Immature natural killer cell (primary cell): Measurements from ENCODE around the gene PLPPR1. TPM values are rescaled to one million over a fixed set of nuclear protein-coding genes. Genes with fewer than 3 reads are reported as not detected.

Source experiments
- DNase-seq, 3 donors: peaks; one replicate each; pipeline ENCODE4 v3.0.0; 2022; ENCODE audit warnings: mixed read lengths in 1 of 3
- H3K27ac Mint-ChIP-seq, 6 donors: one replicate each; pipeline ENCODE4 v1.8.0; 2020; ENCODE audit warnings: mixed read lengths in 6 of 6, mild to moderate bottlenecking in 5 of 6, inconsistent platforms in 4 of 6, moderate library complexity in 3 of 6
- H3K27me3 Mint-ChIP-seq, 3 donors: one replicate each; pipeline ENCODE4 v1.8.0; 2020 to 2021; ENCODE audit warnings: low read depth in 3 of 3, mild to moderate bottlenecking in 3 of 3, mixed read lengths in 3 of 3, moderate library complexity in 3 of 3, inconsistent platforms in 1 of 3
- H3K36me3 Mint-ChIP-seq, 3 donors: one replicate each; pipeline ENCODE4 v1.8.0; 2020; ENCODE audit warnings: mixed read lengths in 3 of 3, inconsistent platforms in 2 of 3, mild to moderate bottlenecking in 2 of 3
- H3K4me1 Mint-ChIP-seq, 2 donors: one replicate each; pipeline ENCODE4 v1.8.0; 2020; ENCODE audit warnings: inconsistent platforms in 2 of 2, mild to moderate bottlenecking in 2 of 2, mixed read lengths in 2 of 2, moderate library complexity in 1 of 2
- H3K4me3 Mint-ChIP-seq, 5 donors: one replicate each; pipeline ENCODE4 v1.8.0; 2020; ENCODE audit warnings: mild to moderate bottlenecking in 5 of 5, mixed read lengths in 5 of 5, inconsistent platforms in 3 of 5, moderate library complexity in 3 of 5
- H3K9me3 Mint-ChIP-seq, 6 donors: one replicate each; pipeline ENCODE4 v1.8.0; 2020; ENCODE audit warnings: mild to moderate bottlenecking in 6 of 6, mixed read lengths in 6 of 6, inconsistent platforms in 4 of 6, moderate library complexity in 3 of 6
- polyA plus RNA-seq, 3 donors: library from polyadenylated mRNA; unstranded; fragments of 300-500 nt; fragmentation: Illumina TruSeq; gene quantifications; one replicate each; pipeline ENCODE4 v1.2.3, GENCODE V29; 2021

The PLPPR1 gene
- polyA plus RNA-seq, 3 donors from 2014 or later, result not detected

- H3K36me3 Mint-ChIP-seq, result no peaks in the 10 kb centered on the region
- H3K27ac Mint-ChIP-seq, result no peak overlapping the region
- H3K9me3 Mint-ChIP-seq, result peaks cover 0 to 10% (median 2%) of the 10 kb centered on the region in 6 donors
- H3K4me3 Mint-ChIP-seq, result no peak overlapping the region
- DNase-seq, result no peak
- H3K27me3 Mint-ChIP-seq, result peaks cover 0 to 4% (median 0%) of the 10 kb centered on the region in 3 donors
- no peaks in the 10 kb centered on the region for H3K4me1 Mint-ChIP-seq
Observed at GRCh38 chr9:101158361-101158760, 129.8 kb downstream of the PLPPR1 start.

- H3K27me3 Mint-ChIP-seq, result peaks cover 2 to 4% (median 4%) of the 10 kb centered on the region in 3 donors
Observed at GRCh38 chr9:101162231-101162630, 133.7 kb downstream of the PLPPR1 start.

GRCh38 chr9:101165131-101165530, 136.6 kb downstream of the PLPPR1 start:
- peaks cover 0 to 2% (median 0%) of the 10 kb centered on the region in 6 donors for H3K9me3 Mint-ChIP-seq
- DNase-seq, result no peak
- H3K4me1 Mint-ChIP-seq, result no peaks in the 10 kb centered on the region
- H3K27me3 Mint-ChIP-seq, result peaks cover 0 to 4% (median 2%) of the 10 kb centered on the region in 3 donors
- no peak overlapping the region for H3K27ac Mint-ChIP-seq
- no peaks in the 10 kb centered on the region for H3K36me3 Mint-ChIP-seq
- H3K4me3 Mint-ChIP-seq, result no peak overlapping the region

More at GRCh38 chr9:101162231-101162630, 133.7 kb downstream of the PLPPR1 start:
- Mint-ChIP-seq H3K4me1 (no peaks in the 10 kb centered on the region), H3K36me3 (no peaks in the 10 kb centered on the region), H3K27ac (no peak overlapping the region), H3K9me3 (peaks cover 0 to 5% (median 2%) of the 10 kb centered on the region in 6 donors), H3K4me3 (no peak overlapping the region)
- no peak for DNase-seq

- H3K27me3 Mint-ChIP-seq, result peaks cover 2 to 4% (median 3%) of the 10 kb centered on the region in 3 donors
- no peaks in the 10 kb centered on the region for H3K36me3 Mint-ChIP-seq
- peaks cover 0 to 5% (median 3%) of the 10 kb centered on the region in 6 donors for H3K9me3 Mint-ChIP-seq
- H3K4me1 Mint-ChIP-seq, result no peaks in the 10 kb centered on the region
- DNase-seq, result no peak
- no peak overlapping the region for H3K27ac Mint-ChIP-seq
- H3K4me3 Mint-ChIP-seq, result no peak overlapping the region
Observed at GRCh38 chr9:101167490-101168134, 139.1 kb downstream of the PLPPR1 start.

- H3K9me3 Mint-ChIP-seq, result peaks cover 4 to 15% (median 6%) of the 10 kb centered on the region in 6 donors
- H3K36me3 Mint-ChIP-seq, result no peaks in the 10 kb centered on the region
- no peak overlapping the region for H3K27ac Mint-ChIP-seq
- DNase-seq, result no peak
- H3K4me3 Mint-ChIP-seq, result no peak overlapping the region
- H3K27me3 Mint-ChIP-seq, result peaks cover 0 to 5% (median 0%) of the 10 kb centered on the region in 3 donors
- H3K4me1 Mint-ChIP-seq, result no peaks in the 10 kb centered on the region
Observed at GRCh38 chr9:101172616-101173015, 144.1 kb downstream of the PLPPR1 start.

GRCh38 chr9:101173907-101174306, 145.4 kb downstream of the PLPPR1 start:
- no peak overlapping the region for H3K27ac Mint-ChIP-seq

GRCh38 chr9:101176384-101176783, 147.9 kb downstream of the PLPPR1 start:
- no peaks in the 10 kb centered on the region for H3K4me1 Mint-ChIP-seq
- H3K27ac Mint-ChIP-seq, result no peak overlapping the region
- peaks cover 0 to 4% (median 0%) of the 10 kb centered on the region in 3 donors for H3K27me3 Mint-ChIP-seq
- H3K4me3 Mint-ChIP-seq, result no peak overlapping the region
- no peak for DNase-seq
- no peaks in the 10 kb centered on the region for H3K36me3 Mint-ChIP-seq
- peaks cover 0 to 10% (median 6%) of the 10 kb centered on the region in 6 donors for H3K9me3 Mint-ChIP-seq

More at GRCh38 chr9:101173907-101174306, 145.4 kb downstream of the PLPPR1 start:
- Mint-ChIP-seq H3K4me1 (no peaks in the 10 kb centered on the region), H3K36me3 (no peaks in the 10 kb centered on the region), H3K9me3 (peaks cover 4 to 15% (median 6%) of the 10 kb centered on the region in 6 donors), H3K4me3 (no peak overlapping the region), H3K27me3 (peaks cover 0 to 5% (median 0%) of the 10 kb centered on the region in 3 donors)
- no peak for DNase-seq

GRCh38 chr9:101184813-101185278, 156.3 kb downstream of the PLPPR1 start:
- H3K27ac Mint-ChIP-seq, result no peak overlapping the region
- H3K4me3 Mint-ChIP-seq, result no peak overlapping the region
- no peaks in the 10 kb centered on the region for H3K36me3 Mint-ChIP-seq
- H3K4me1 Mint-ChIP-seq, result no peaks in the 10 kb centered on the region
- H3K9me3 Mint-ChIP-seq, result peaks cover 0 to 5% (median 0%) of the 10 kb centered on the region in 6 donors
- peaks cover 0 to 4% (median 2%) of the 10 kb centered on the region in 3 donors for H3K27me3 Mint-ChIP-seq
- DNase-seq, result no peak

- H3K27ac Mint-ChIP-seq, result no peak overlapping the region
- peaks cover 0 to 2% (median 0%) of the 10 kb centered on the region in 3 donors for H3K27me3 Mint-ChIP-seq
- DNase-seq, result no peak
- H3K4me1 Mint-ChIP-seq, result no peaks in the 10 kb centered on the region
- H3K4me3 Mint-ChIP-seq, result no peak overlapping the region
- peaks cover 0 to 9% (median 1%) of the 10 kb centered on the region in 6 donors for H3K9me3 Mint-ChIP-seq
- no peaks in the 10 kb centered on the region for H3K36me3 Mint-ChIP-seq
Observed at GRCh38 chr9:101191723-101192122, 163.2 kb downstream of the PLPPR1 start.

- Mint-ChIP-seq H3K4me1 (no peaks in the 10 kb centered on the region), H3K9me3 (peaks cover 0 to 6% (median under 1%) of the 10 kb centered on the region in 6 donors)
Observed at GRCh38 chr9:101197026-101197425, 168.5 kb downstream of the PLPPR1 start.

GRCh38 chr9:101200852-101201251, 172.3 kb downstream of the PLPPR1 start:
- no peaks in the 10 kb centered on the region for H3K4me1 Mint-ChIP-seq
- peaks cover 0 to 6% (median 3%) of the 10 kb centered on the region in 6 donors for H3K9me3 Mint-ChIP-seq
- no peak for DNase-seq
- H3K27me3 Mint-ChIP-seq, result no peaks in the 10 kb centered on the region
- no peak overlapping the region for H3K27ac Mint-ChIP-seq
- no peak overlapping the region for H3K4me3 Mint-ChIP-seq
- no peaks in the 10 kb centered on the region for H3K36me3 Mint-ChIP-seq

More at GRCh38 chr9:101197026-101197425, 168.5 kb downstream of the PLPPR1 start:
- Mint-ChIP-seq H3K36me3 (no peaks in the 10 kb centered on the region), H3K27ac (no peak overlapping the region), H3K27me3 (no peaks in the 10 kb centered on the region), H3K4me3 (no peak overlapping the region)
- no peak for DNase-seq

GRCh38 chr9:101201630-101202029, 173.1 kb downstream of the PLPPR1 start:
- Mint-ChIP-seq H3K4me3 (no peak overlapping the region), H3K36me3 (no peaks in the 10 kb centered on the region), H3K4me1 (no peaks in the 10 kb centered on the region), H3K27me3 (no peaks in the 10 kb centered on the region), H3K9me3 (peaks cover 0 to 6% (median 3%) of the 10 kb centered on the region in 6 donors), H3K27ac (no peak overlapping the region)
- no peak for DNase-seq

- H3K36me3 Mint-ChIP-seq, result no peaks in the 10 kb centered on the region
- H3K27me3 Mint-ChIP-seq, result no peaks in the 10 kb centered on the region
- H3K4me1 Mint-ChIP-seq, result no peaks in the 10 kb centered on the region
- no peak overlapping the region for H3K4me3 Mint-ChIP-seq
- DNase-seq, result no peak
- H3K9me3 Mint-ChIP-seq, result peaks cover 0 to 4% (median 0%) of the 10 kb centered on the region in 6 donors
- no peak overlapping the region for H3K27ac Mint-ChIP-seq
Observed at GRCh38 chr9:101209670-101210069, 181.1 kb downstream of the PLPPR1 start.

GRCh38 chr9:101212661-101213060, 184.1 kb downstream of the PLPPR1 start:
- no peak overlapping the region for H3K4me3 Mint-ChIP-seq
- no peak for DNase-seq
- H3K36me3 Mint-ChIP-seq, result no peaks in the 10 kb centered on the region
- H3K27me3 Mint-ChIP-seq, result peaks cover 0 to 2% (median 0%) of the 10 kb centered on the region in 3 donors
- no peak overlapping the region for H3K27ac Mint-ChIP-seq
- no peaks in the 10 kb centered on the region for H3K4me1 Mint-ChIP-seq
- H3K9me3 Mint-ChIP-seq, result peaks cover 0 to 8% (median 4%) of the 10 kb centered on the region in 6 donors
